K562 (cell line): ENCODE measurements around the gene STAG2. TPM values are rescaled to one million over a fixed set of nuclear protein-coding genes. Genes with fewer than 3 reads are reported as not detected.
A peak's percentile ranks its signal among the peaks of the same experiment; 100 is the strongest.
"Not testable (repeated sequence)": the region's sequence is repeated elsewhere in the genome, so short reads cannot be mapped to it uniquely, and the experiment has no call there.

Source experiments
- ATAC-seq: fragments of 200-7000 bp; cut with Tn5 transposase; 3 replicates; pipeline ENCODE4 v1.9.1; 2020; ENCODE audit warnings: moderate library complexity
- BruUV-seq: library from RNA; stranded (reverse); fragments of 400-500 nt; replicated peaks from 2 replicates; lab custom pipeline; 2021; lab: Mats Ljungman, UMichigan
- CTCF ChIA-PET: fragments of 300-600 bp; formaldehyde crosslinking; extraction: SDS; loops from one replicate; lab custom pipeline; 2021; ENCODE audit warnings: low intra/inter-chr PET ratio; lab: Yijun Ruan, JAX
- POLR2A ChIA-PET: fragments of 300-600, 350-650 bp; sonication (Branson Sonifier 250); formaldehyde crosslinking; extraction: SDS; loops from one replicate; lab custom pipeline; 2021; ENCODE audit warnings: antibody characterized with exemption, inconsistent platforms; lab: Yijun Ruan, JAX
- DNase-seq, 4 experiments: peaks; one replicate each; pipeline versions ENCODE4 v3.0.0 to v3.0.0-alpha.2; 2011 to 2018; ENCODE audit warnings: low spot score in 3 of 4, mixed read lengths in 3 of 4; ENCODE audit errors: extremely low read depth in 1 of 4
- FAIRE-seq: peaks from 2 replicates; lab custom pipeline; 2011; peaks lifted over from hg19 to GRCh38; lab: Jason Lieb, UNC
- H2AFZ ChIP-seq: 2 replicates; pipeline ENCODE4 v1.6.0; 2011; ENCODE audit warnings: low read depth, low read length, control low read depth, inconsistent platforms
- H3K27ac ChIP-seq: fragments of 200-600 bp; 3 replicates; pipeline ENCODE4 v1.8.0; 2011; ENCODE audit warnings: low read depth, mild to moderate bottlenecking, control low read depth, inconsistent platforms, low read length, moderate library complexity, mixed read lengths; ENCODE audit errors: extremely low read depth
- H3K27me3 ChIP-seq, 2 experiments: fragments of 300-600 bp in 1 of 2; 2 replicates in 1 of 2; 3 replicates in 1 of 2; pipeline versions ENCODE4 v1.6.0 to v1.8.0; 2011; ENCODE audit warnings: inconsistent platforms in 2 of 2, low read length in 2 of 2, mild to moderate bottlenecking in 1 of 2, mixed read lengths in 1 of 2, moderate library complexity in 1 of 2; ENCODE audit not compliant: control insufficient read depth in 2 of 2, insufficient read depth in 2 of 2
- H3K36me3 ChIP-seq: fragments of 300-600 bp; 3 replicates; pipeline ENCODE4 v1.8.0; 2011; ENCODE audit warnings: mild to moderate bottlenecking, low read length, inconsistent platforms; ENCODE audit not compliant: control insufficient read depth, insufficient read depth
- H3K4me1 ChIP-seq, 2 experiments: fragments of 200-600 bp in 1 of 2; replicated peaks in 1 of 2; 2 replicates in 1 of 2; 3 replicates in 1 of 2; pipeline versions ENCODE4 v1.5.1 to v1.8.0; 2011; ENCODE audit warnings: inconsistent platforms in 2 of 2, low read length in 2 of 2, mild to moderate bottlenecking in 1 of 2, mixed read lengths in 1 of 2, moderate library complexity in 1 of 2; ENCODE audit not compliant: control insufficient read depth in 2 of 2, insufficient read depth in 2 of 2
- H3K4me2 ChIP-seq: 2 replicates; pipeline ENCODE4 v1.6.1; 2011; ENCODE audit warnings: low read length, control low read depth, inconsistent platforms, mixed read lengths; ENCODE audit not compliant: insufficient read depth
- H3K4me3 ChIP-seq: fragments of 200-600 bp; sonication (generic), shearing (Covaris generic); 2 replicates; pipeline ENCODE4 v1.5.1; 2016; ENCODE audit warnings: control low read depth, inconsistent platforms
- H3K79me2 ChIP-seq: fragments of 200-600 bp; 3 replicates; pipeline ENCODE4 v1.8.0; 2011; ENCODE audit warnings: low read length, inconsistent platforms; ENCODE audit not compliant: control insufficient read depth, insufficient read depth
- H3K9ac ChIP-seq, 2 experiments: 2 replicates each; pipeline versions ENCODE4 v1.6.0 to v1.6.1; 2011; ENCODE audit warnings: low read depth in 2 of 2, low read length in 2 of 2, control low read depth in 1 of 2, inconsistent platforms in 1 of 2, mild to moderate bottlenecking in 1 of 2, mixed read lengths in 1 of 2; ENCODE audit not compliant: insufficient read depth in 1 of 2
- H3K9me1 ChIP-seq: one replicate; pipeline ENCODE4 v1.6.0; 2011; ENCODE audit warnings: inconsistent platforms, mild to moderate bottlenecking, low read length, moderate library complexity; ENCODE audit not compliant: control insufficient read depth, insufficient read depth
- H3K9me3 ChIP-seq: replicated peaks from 2 replicates; pipeline ENCODE4 v1.5.1; 2011; ENCODE audit warnings: low read depth, low read length, inconsistent platforms; ENCODE audit not compliant: control insufficient read depth, insufficient read depth
- H4K20me1 ChIP-seq: replicated peaks from 2 replicates; pipeline ENCODE4 v1.6.1; 2011; ENCODE audit warnings: low read length, inconsistent platforms, mixed read lengths; ENCODE audit not compliant: control insufficient read depth, insufficient read depth
- BCL6 ChIP-seq: fragments of 250-450 bp; sonication (Bioruptor Pico); IDR thresholded peaks from 2 replicates; pipeline ENCODE4 v1.4.0; 2020
- CBX5 ChIP-seq: IDR thresholded peaks from 2 replicates; pipeline ENCODE4 v1.6.1; 2014; ENCODE audit warnings: low read depth, borderline replicate concordance
- RBM15 ChIP-seq: fragments of 200-400 bp; formaldehyde crosslinking; IDR thresholded peaks from 2 replicates; pipeline ENCODE4 v1.6.1; 2018; ENCODE audit warnings: mild to moderate bottlenecking, low read length, moderate library complexity; ENCODE audit not compliant: insufficient read depth
- RBM34 ChIP-seq: fragments of 200-400 bp; formaldehyde crosslinking; IDR thresholded peaks from 2 replicates; pipeline ENCODE4 v1.6.1; 2018; ENCODE audit warnings: low read length, borderline replicate concordance; ENCODE audit not compliant: insufficient read depth
- ZFP30 ChIP-seq: fragments of 250-450 bp; sonication (Bioruptor Pico); IDR thresholded peaks from 2 replicates; pipeline ENCODE4 v1.8.0; 2022; ENCODE audit warnings: moderate library complexity, mild to moderate bottlenecking, inconsistent platforms, borderline replicate concordance
- ZFP36 ChIP-seq: fragments of 150-350 bp; IDR thresholded peaks from 2 replicates; pipeline ENCODE4 v1.6.1; 2018; ENCODE audit warnings: low read length, low read depth; ENCODE audit not compliant: partially characterized antibody
- ZNF197 ChIP-seq: fragments of 200-800 bp; sonication (Bioruptor generic); IDR thresholded peaks from 2 replicates; pipeline ENCODE4 v1.6.1; 2016; ENCODE audit warnings: low read depth, missing genetic modification characterization, missing compliant biosample characterization
- ZNF584 ChIP-seq: fragments of 200-800 bp; sonication (Bioruptor generic); IDR thresholded peaks from 2 replicates; pipeline ENCODE4 v1.6.1; 2016; ENCODE audit warnings: low read depth, mild to moderate bottlenecking, missing genetic modification characterization, missing compliant biosample characterization
- WGBS: fragments of 100-300 bp; shearing (Covaris generic); methylation state at CpG from one replicate; pipeline ENCODE4 v1.1.6; 2016; ENCODE audit warnings: low coverage, mixed read lengths; ENCODE audit not compliant: insufficient coverage; ENCODE audit errors: missing lambda C conversion rate; 5-methylcytosine and 5-hydroxymethylcytosine counted together
- in situ Hi-C: fragments of 300-500 bp; cut with MboI; formaldehyde crosslinking; loops from 4 replicates; pipeline ENCODE4 v1.15.0; 2018; ENCODE audit warnings: inconsistent platforms, mixed read lengths
- intact Hi-C: fragments of 100-400 bp; cut with micrococcal nuclease; formaldehyde crosslinking; loops from 2 replicates; pipeline ENCODE4 v1.14.2; 2022
- polyA plus RNA-seq, 8 experiments: library from polyadenylated mRNA; depleted of rRNA in 4 of 8; stranded (reverse) in 5 of 8; unstranded in 3 of 8; fragments of >200 nt; fragmentation: Nextera tagmentation in 2 of 8; fragmentation: Illumina TruSeq in 1 of 8; extraction: Ambion mirVana in 2 of 8; extraction: Trizol in 1 of 8; gene quantifications; 2 replicates each; pipeline versions ENCODE4 v1.2.1 to v1.2.3, GENCODE V29; 2011 to 2014; ENCODE audit warnings: inconsistent platforms in 1 of 8, missing spikeins in 1 of 8
- total RNA-seq, 7 experiments: library from RNA; depleted of rRNA in 6 of 7; stranded (reverse); fragments of >200 nt in 6 of 7; fragmentation: Illumina TruSeq in 2 of 7; extraction: Trizol in 2 of 7; gene quantifications; 2 replicates each; pipeline versions ENCODE4 v1.2.1 to v1.2.3, GENCODE V29; 2011 to 2021; ENCODE audit warnings: low replicate concordance in 1 of 7
- TF ChIP-seq, protein P1 (sequence below): fragments of 450-650 bp; IDR thresholded peaks from 2 replicates; pipeline ENCODE4 v1.6.1; 2017; ENCODE audit warnings: antibody characterized with exemption
- TF ChIP-seq, protein P2 (sequence below): fragments of 250-450 bp; sonication (Bioruptor Pico); IDR thresholded peaks from 2 replicates; pipeline ENCODE4 v1.6.1; 2021; ENCODE audit warnings: mild to moderate bottlenecking

The STAG2 gene
- total and polyA plus RNA-seq, 9 of the 15 experiments (the other 6 are each of a cell fraction or from before 2014, with no cell fraction given), result 40.3 to 133 (median 90.1) TPM

DNA sequence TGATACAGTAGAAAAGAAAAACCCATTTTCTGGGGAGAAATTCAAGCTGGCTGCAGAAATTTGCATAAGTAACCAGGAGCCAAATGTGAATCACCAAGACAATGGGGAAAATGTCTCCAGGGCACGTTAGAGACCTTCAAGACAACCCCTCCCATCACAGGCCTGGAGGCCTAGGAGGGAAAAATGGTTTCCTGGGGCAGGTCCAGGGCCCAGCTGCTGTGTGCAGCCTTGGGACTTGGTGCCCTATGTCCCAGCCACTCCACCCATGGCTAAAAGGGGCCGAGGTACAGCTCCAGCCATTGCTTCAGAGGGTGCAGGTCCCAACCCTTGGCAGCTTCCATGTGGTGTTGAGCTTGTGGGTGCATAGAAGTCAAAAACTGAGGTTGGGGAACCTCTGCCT lies 29.5 kb upstream of the STAG2 start:
- H3K9me3 ChIP-seq, ATAC-seq, H3K4me3 ChIP-seq, POLR2A ChIA-PET, in situ Hi-C loops, H4K20me1 ChIP-seq, BruUV-seq, H3K27me3 ChIP-seq, H3K9ac ChIP-seq, FAIRE-seq, H3K79me2 ChIP-seq, CTCF ChIA-PET, H2AFZ ChIP-seq, H3K4me1 ChIP-seq, DNase-seq, H3K9me1 ChIP-seq, intact Hi-C loops, H3K36me3 ChIP-seq, H3K4me2 ChIP-seq, H3K27ac ChIP-seq: not testable (repeated sequence)
- 0% methylated on average over 2 of the region's 2 CpGs for WGBS
- 0 out of 2 replicates have a peak, but pooled peaks have one; percentile 21 for TF ChIP-seq CBX5
- TF ChIP-seq ZFP36, result peak; percentile 76

DNA sequence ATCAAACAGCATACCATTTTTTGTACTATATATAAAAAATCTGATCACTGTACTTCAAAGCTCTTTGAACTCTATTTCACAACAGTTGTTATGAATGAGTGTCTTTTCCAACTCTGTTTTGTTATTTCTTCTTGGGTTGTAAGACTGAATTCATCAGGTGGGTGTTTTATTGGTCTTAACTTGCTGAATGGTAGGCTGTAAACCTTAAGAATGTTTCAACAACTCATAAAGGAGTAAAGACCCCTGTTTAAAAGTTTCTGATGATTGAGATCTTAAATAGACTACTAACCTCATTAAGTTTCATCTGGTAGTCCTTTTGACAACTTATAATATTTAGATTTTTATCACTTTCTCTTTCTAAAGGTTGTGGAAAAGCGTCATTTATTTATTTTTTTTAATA lies 18.4 kb upstream of the STAG2 start:
- H3K27me3 ChIP-seq, result no peaks in the 10 kb centered on the region
- H3K79me2 ChIP-seq, result no peaks in the 10 kb centered on the region
- H3K9me3 ChIP-seq, result no peaks in the 10 kb centered on the region
- no peak for DNase-seq
- no peaks in the 10 kb centered on the region for H4K20me1 ChIP-seq
- H3K4me3 ChIP-seq, result no peak overlapping the region
- ATAC-seq, result no peak
- CTCF ChIA-PET, result no interaction called here
- H2AFZ ChIP-seq, result no peak overlapping the region
- TF ChIP-seq ZNF197 (CRISPR knock-in tag) (no peak), BCL6 (CRISPR knock-in tag) (no peak), ZFP30 (no peak), RBM34 (no peak), ZNF584 (CRISPR knock-in tag) (no peak), RBM15 (no peak)
- TF ChIP-seq, protein P1, sequence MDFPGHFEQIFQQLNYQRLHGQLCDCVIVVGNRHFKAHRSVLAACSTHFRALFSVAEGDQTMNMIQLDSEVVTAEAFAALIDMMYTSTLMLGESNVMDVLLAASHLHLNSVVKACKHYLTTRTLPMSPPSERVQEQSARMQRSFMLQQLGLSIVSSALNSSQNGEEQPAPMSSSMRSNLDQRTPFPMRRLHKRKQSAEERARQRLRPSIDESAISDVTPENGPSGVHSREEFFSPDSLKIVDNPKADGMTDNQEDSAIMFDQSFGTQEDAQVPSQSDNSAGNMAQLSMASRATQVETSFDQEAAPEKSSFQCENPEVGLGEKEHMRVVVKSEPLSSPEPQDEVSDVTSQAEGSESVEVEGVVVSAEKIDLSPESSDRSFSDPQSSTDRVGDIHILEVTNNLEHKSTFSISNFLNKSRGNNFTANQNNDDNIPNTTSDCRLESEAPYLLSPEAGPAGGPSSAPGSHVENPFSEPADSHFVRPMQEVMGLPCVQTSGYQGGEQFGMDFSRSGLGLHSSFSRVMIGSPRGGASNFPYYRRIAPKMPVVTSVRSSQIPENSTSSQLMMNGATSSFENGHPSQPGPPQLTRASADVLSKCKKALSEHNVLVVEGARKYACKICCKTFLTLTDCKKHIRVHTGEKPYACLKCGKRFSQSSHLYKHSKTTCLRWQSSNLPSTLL, result no peak
- TF ChIP-seq, protein P2, sequence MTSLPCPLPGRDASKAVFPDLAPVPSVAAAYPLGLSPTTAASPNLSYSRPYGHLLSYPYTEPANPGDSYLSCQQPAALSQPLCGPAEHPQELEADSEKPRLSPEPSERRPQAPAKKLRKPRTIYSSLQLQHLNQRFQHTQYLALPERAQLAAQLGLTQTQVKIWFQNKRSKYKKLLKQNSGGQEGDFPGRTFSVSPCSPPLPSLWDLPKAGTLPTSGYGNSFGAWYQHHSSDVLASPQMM (CRISPR knock-in tag), result no peak
- no peaks in the 10 kb centered on the region for H3K9me1 ChIP-seq
- 6% methylated on average over 1 of the region's 1 CpG for whole genome bisulfite sequencing
- H3K27ac ChIP-seq, result no peak overlapping the region
- H3K36me3 ChIP-seq, result no peaks in the 10 kb centered on the region
- POLR2A ChIA-PET, result no interaction called here
- no peaks in the 10 kb centered on the region; a peak in 1 of 5 replicates for H3K4me1 ChIP-seq
- in situ Hi-C loops, result no loop called here
- FAIRE-seq, result no peak
- intact Hi-C loops, result no loop called here
- no TSS peak for BruUV-seq
- H3K4me2 ChIP-seq, result no peak overlapping the region
- H3K9ac ChIP-seq, result no peak overlapping the region
